GM12878 (cell line): ENCODE measurements around the gene INTS14. TPM values are rescaled to one million over a fixed set of nuclear protein-coding genes. Genes with fewer than 3 reads are reported as not detected.

Source experiments
- CTCF ChIP-seq, 3 experiments: IDR thresholded peaks in 2 of 3; conservative IDR thresholded peaks in 1 of 3; 2 replicates each; pipeline ENCODE4 v1.5.1; 2011; ENCODE audit warnings: low read depth in 3 of 3, low read length in 3 of 3, mild to moderate bottlenecking in 3 of 3, control low read depth in 2 of 3, moderate library complexity in 2 of 3, inconsistent platforms in 1 of 3, mixed read lengths in 1 of 3; ENCODE audit not compliant: control insufficient read depth in 2 of 3, insufficient read depth in 1 of 3; ENCODE audit errors: extremely low read depth in 1 of 3
- KLF5 ChIP-seq: fragments of 450-650 bp; IDR thresholded peaks from 2 replicates; pipeline ENCODE4 v1.6.1; 2014; ENCODE audit warnings: mild to moderate bottlenecking; ENCODE audit not compliant: partially characterized antibody
- MTA2 ChIP-seq: fragments of 450-650 bp; IDR thresholded peaks from 2 replicates; pipeline ENCODE4 v1.6.1; 2016; ENCODE audit warnings: low read depth, mild to moderate bottlenecking, moderate library complexity
- MYC ChIP-seq: IDR thresholded peaks from 2 replicates; pipeline ENCODE4 v1.6.1; 2011; ENCODE audit warnings: mild to moderate bottlenecking, low read length, moderate library complexity, inconsistent platforms; ENCODE audit not compliant: insufficient read depth, insufficient replicate concordance, insufficient read length, severe bottlenecking
- RELB ChIP-seq: fragments of 450-650 bp; IDR thresholded peaks from 2 replicates; pipeline ENCODE4 v1.6.1; 2017; ENCODE audit warnings: low read depth, mild to moderate bottlenecking, moderate library complexity
- SREBF2 ChIP-seq: IDR thresholded peaks from 2 replicates; pipeline ENCODE4 v1.6.1; 2012; ENCODE audit warnings: mild to moderate bottlenecking, low read length
- SUZ12 ChIP-seq: fragments of 200-600 bp; sonication (generic); IDR thresholded peaks from one replicate; pipeline ENCODE4 v1.6.1; 2018; ENCODE audit warnings: antibody characterized with exemption, mild to moderate bottlenecking; ENCODE audit not compliant: unreplicated experiment
- TBL1XR1 ChIP-seq: IDR thresholded peaks from 2 replicates; pipeline ENCODE4 v1.6.1; 2012; ENCODE audit warnings: low read depth, low read length, improper control_type of control experiment
- polyA plus RNA-seq, 11 experiments: library from polyadenylated mRNA; depleted of rRNA in 4 of 11; unstranded in 6 of 11; stranded (reverse) in 5 of 11; fragments of >200 nt; fragmentation: Nextera tagmentation in 4 of 11; fragmentation: Illumina TruSeq in 1 of 11; extraction: Ambion mirVana in 4 of 11; extraction: Trizol in 1 of 11; gene quantifications; 1 replicate in 1 of 11; 2 replicates in 10 of 11; pipeline versions ENCODE4 v1.2.1 to v1.2.3, GENCODE V29; 2011 to 2016; ENCODE audit warnings: inconsistent platforms in 2 of 11, missing spikeins in 2 of 11, low read depth in 1 of 11
- total RNA-seq, 4 experiments: library from RNA; depleted of rRNA in 3 of 4; stranded (reverse); fragments of >200 nt in 3 of 4; fragmentation: Illumina TruSeq in 1 of 4; extraction: Trizol in 1 of 4; gene quantifications; 2 replicates each; pipeline versions ENCODE4 v1.2.1 to v1.2.3, GENCODE V29; 2013 to 2021
- TF ChIP-seq, protein P1 (sequence below): IDR thresholded peaks from 2 replicates; pipeline ENCODE4 v1.6.1; 2011; ENCODE audit warnings: borderline replicate concordance, low read depth, mild to moderate bottlenecking, moderate library complexity, mixed read lengths, low read length; ENCODE audit not compliant: insufficient read depth; ENCODE audit errors: extremely low read length
- TF ChIP-seq, protein P2 (sequence below): fragments of 450-650 bp; IDR thresholded peaks from 2 replicates; pipeline ENCODE4 v1.6.1; 2016; ENCODE audit warnings: mild to moderate bottlenecking, moderate library complexity, borderline replicate concordance
- TF ChIP-seq, protein P3 (sequence below): fragments of 450-650 bp; formaldehyde crosslinking; IDR thresholded peaks from 2 replicates; pipeline ENCODE4 v1.4.0; 2020; ENCODE audit warnings: mild to moderate bottlenecking, moderate library complexity
- TF ChIP-seq, protein P4 (sequence below): fragments of 450-650 bp; conservative IDR thresholded peaks from 2 replicates; pipeline ENCODE4 v1.6.1; 2017; ENCODE audit warnings: mild to moderate bottlenecking, moderate library complexity

The INTS14 gene
- total and polyA plus RNA-seq, 10 of the 15 experiments (the other 5 are each of a cell fraction or from before 2014, with no cell fraction given): 36.8 to 76.9 (median 47.7) TPM

DNA sequence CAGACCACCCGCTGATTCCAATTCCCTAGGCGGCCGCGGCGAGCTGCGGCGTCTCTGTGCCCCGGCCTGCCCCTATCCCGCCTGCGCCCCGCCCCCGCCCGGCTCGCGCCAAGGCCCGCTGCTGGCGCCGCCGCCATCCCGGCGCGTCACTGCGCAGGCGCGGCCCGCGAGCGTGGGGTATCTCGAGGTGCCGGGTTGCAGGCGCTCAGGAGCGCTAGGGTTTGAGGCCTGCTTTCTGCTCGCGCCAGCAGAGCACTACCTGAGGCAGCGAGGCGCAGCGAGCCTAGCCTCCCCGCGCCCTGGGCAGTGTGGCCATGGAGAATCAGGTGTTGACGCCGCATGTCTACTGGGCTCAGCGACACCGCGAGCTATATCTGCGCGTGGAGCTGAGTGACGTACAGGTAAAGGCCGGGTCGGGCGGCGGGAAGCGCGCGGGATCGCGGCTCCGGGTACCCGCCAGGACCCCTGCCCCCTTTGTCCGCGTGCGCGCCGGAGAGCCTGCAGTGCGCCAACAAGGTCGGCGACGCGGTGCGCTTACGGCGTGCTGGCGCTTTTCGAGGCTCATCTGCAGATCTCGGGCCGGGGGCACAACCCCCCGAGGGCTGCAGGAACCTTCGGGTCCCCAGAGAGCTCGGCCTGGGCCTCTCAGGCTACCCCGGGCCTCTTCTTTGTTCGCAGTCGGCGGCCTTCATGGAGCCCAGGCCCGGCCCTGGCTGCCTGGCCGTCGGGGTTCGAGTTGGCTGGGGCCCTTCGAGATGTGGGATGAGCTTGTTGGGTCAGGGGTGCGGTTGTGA, 80.4 kb downstream of the INTS14 start, which contains the start of gene HACD3 (continued):
- TF ChIP-seq, protein P1, sequence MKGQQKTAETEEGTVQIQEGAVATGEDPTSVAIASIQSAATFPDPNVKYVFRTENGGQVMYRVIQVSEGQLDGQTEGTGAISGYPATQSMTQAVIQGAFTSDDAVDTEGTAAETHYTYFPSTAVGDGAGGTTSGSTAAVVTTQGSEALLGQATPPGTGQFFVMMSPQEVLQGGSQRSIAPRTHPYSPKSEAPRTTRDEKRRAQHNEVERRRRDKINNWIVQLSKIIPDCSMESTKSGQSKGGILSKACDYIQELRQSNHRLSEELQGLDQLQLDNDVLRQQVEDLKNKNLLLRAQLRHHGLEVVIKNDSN: no peak
- TF ChIP-seq CTCF (IDR thresholded peaks at IDR 0.05 in 2 of 3, conservative IDR thresholded peaks at IDR 0.05 in 1 of 3; ENCODE audit: control insufficient read depth in 2 of 3, extremely low read depth in 1 of 3, insufficient read depth in 1 of 3, low read depth in 3 of 3, low read length in 3 of 3) (no peak), SREBF2 (no peak), TBL1XR1 (no peak), KLF5 (no peak), RELB (no peak), SUZ12 (no peak), MYC (peak; percentile 55), MTA2 (no peak)
- TF ChIP-seq, protein P2, sequence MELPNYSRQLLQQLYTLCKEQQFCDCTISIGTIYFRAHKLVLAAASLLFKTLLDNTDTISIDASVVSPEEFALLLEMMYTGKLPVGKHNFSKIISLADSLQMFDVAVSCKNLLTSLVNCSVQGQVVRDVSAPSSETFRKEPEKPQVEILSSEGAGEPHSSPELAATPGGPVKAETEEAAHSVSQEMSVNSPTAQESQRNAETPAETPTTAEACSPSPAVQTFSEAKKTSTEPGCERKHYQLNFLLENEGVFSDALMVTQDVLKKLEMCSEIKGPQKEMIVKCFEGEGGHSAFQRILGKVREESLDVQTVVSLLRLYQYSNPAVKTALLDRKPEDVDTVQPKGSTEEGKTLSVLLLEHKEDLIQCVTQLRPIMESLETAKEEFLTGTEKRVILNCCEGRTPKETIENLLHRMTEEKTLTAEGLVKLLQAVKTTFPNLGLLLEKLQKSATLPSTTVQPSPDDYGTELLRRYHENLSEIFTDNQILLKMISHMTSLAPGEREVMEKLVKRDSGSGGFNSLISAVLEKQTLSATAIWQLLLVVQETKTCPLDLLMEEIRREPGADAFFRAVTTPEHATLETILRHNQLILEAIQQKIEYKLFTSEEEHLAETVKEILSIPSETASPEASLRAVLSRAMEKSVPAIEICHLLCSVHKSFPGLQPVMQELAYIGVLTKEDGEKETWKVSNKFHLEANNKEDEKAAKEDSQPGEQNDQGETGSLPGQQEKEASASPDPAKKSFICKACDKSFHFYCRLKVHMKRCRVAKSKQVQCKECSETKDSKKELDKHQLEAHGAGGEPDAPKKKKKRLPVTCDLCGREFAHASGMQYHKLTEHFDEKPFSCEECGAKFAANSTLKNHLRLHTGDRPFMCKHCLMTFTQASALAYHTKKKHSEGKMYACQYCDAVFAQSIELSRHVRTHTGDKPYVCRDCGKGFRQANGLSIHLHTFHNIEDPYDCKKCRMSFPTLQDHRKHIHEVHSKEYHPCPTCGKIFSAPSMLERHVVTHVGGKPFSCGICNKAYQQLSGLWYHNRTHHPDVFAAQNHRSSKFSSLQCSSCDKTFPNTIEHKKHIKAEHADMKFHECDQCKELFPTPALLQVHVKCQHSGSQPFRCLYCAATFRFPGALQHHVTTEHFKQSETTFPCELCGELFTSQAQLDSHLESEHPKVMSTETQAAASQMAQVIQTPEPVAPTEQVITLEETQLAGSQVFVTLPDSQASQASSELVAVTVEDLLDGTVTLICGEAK: no peak
- TF ChIP-seq, protein P3, sequence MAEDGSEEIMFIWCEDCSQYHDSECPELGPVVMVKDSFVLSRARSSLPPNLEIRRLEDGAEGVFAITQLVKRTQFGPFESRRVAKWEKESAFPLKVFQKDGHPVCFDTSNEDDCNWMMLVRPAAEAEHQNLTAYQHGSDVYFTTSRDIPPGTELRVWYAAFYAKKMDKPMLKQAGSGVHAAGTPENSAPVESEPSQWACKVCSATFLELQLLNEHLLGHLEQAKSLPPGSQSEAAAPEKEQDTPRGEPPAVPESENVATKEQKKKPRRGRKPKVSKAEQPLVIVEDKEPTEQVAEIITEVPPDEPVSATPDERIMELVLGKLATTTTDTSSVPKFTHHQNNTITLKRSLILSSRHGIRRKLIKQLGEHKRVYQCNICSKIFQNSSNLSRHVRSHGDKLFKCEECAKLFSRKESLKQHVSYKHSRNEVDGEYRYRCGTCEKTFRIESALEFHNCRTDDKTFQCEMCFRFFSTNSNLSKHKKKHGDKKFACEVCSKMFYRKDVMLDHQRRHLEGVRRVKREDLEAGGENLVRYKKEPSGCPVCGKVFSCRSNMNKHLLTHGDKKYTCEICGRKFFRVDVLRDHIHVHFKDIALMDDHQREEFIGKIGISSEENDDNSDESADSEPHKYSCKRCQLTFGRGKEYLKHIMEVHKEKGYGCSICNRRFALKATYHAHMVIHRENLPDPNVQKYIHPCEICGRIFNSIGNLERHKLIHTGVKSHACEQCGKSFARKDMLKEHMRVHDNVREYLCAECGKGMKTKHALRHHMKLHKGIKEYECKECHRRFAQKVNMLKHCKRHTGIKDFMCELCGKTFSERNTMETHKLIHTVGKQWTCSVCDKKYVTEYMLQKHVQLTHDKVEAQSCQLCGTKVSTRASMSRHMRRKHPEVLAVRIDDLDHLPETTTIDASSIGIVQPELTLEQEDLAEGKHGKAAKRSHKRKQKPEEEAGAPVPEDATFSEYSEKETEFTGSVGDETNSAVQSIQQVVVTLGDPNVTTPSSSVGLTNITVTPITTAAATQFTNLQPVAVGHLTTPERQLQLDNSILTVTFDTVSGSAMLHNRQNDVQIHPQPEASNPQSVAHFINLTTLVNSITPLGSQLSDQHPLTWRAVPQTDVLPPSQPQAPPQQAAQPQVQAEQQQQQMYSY (CRISPR knock-in tag): no peak
- TF ChIP-seq, protein P4, sequence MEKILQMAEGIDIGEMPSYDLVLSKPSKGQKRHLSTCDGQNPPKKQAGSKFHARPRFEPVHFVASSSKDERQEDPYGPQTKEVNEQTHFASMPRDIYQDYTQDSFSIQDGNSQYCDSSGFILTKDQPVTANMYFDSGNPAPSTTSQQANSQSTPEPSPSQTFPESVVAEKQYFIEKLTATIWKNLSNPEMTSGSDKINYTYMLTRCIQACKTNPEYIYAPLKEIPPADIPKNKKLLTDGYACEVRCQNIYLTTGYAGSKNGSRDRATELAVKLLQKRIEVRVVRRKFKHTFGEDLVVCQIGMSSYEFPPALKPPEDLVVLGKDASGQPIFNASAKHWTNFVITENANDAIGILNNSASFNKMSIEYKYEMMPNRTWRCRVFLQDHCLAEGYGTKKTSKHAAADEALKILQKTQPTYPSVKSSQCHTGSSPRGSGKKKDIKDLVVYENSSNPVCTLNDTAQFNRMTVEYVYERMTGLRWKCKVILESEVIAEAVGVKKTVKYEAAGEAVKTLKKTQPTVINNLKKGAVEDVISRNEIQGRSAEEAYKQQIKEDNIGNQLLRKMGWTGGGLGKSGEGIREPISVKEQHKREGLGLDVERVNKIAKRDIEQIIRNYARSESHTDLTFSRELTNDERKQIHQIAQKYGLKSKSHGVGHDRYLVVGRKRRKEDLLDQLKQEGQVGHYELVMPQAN: peak; percentile 58
